VCaP (cell line): ENCODE results near the gene ANKS6.

Source experiments
- H3K27ac ChIP-seq: fragments of 450-650 bp; 2 replicates; pipeline ENCODE4 v1.5.1; 2017
- TF ChIP-seq, protein P1 (sequence below): fragments of 450-650 bp; conservative IDR thresholded peaks from 2 replicates; pipeline ENCODE4 v1.5.1; 2017; ENCODE audit warnings: mild to moderate bottlenecking, moderate library complexity

The ANKS6 gene

DNA sequence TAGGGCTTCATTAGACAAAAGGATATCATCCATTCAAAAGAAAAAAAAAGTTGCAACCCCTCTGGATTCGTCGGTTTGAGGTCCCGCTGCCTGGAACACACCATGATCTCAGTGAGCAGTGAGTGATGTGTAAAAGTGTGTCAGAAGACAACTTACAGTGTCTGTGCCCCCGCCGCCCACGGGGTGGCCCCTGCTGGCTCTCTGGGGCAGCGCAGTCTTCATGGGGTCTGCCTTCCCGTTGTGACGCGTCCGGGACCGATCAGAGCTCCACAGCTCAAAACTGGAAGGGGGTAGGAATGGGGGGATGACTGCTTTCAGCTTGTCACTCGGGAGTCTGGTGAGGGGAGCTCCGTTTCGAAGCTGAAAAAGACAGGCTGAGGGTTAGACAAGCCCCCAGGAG lies 22.6 kb downstream of the ANKS6 start:
- TF ChIP-seq, protein P1, sequence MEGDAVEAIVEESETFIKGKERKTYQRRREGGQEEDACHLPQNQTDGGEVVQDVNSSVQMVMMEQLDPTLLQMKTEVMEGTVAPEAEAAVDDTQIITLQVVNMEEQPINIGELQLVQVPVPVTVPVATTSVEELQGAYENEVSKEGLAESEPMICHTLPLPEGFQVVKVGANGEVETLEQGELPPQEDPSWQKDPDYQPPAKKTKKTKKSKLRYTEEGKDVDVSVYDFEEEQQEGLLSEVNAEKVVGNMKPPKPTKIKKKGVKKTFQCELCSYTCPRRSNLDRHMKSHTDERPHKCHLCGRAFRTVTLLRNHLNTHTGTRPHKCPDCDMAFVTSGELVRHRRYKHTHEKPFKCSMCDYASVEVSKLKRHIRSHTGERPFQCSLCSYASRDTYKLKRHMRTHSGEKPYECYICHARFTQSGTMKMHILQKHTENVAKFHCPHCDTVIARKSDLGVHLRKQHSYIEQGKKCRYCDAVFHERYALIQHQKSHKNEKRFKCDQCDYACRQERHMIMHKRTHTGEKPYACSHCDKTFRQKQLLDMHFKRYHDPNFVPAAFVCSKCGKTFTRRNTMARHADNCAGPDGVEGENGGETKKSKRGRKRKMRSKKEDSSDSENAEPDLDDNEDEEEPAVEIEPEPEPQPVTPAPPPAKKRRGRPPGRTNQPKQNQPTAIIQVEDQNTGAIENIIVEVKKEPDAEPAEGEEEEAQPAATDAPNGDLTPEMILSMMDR, result no peak
- H3K27ac ChIP-seq, result no peak overlapping the region

- TF ChIP-seq, protein P1, result no peak
- H3K27ac ChIP-seq, result no peak overlapping the region
Measured at GRCh38 chr9:98772364-98773155, 23.8 kb downstream of the ANKS6 start.

- TF ChIP-seq, protein P1, result no peak
- H3K27ac ChIP-seq, result no peak overlapping the region
Measured at GRCh38 chr9:98771209-98771874, 25.0 kb downstream of the ANKS6 start.

DNA sequence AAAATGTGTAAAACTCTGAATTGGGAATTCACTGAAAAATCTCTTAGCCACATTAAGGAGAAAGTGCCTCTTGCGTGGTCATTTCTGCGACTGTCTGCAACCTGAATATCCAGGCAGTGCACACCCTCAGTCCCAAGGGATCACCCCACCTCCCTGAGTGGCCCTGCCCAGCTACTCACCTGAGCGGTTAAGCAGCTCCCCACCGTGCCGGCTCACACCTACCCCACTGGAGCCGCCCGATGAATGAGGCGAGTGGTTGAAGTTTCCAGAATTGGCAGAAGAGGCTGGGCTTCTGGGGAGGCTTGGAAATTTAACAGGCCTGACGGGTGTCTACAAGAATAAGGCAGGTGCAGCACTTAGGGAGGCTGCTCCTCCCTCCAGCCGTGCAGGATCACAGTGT lies 25.6 kb downstream of the ANKS6 start:
- TF ChIP-seq, protein P1, result no peak
- H3K27ac ChIP-seq, result no peak overlapping the region

- no peak overlapping the region for H3K27ac ChIP-seq
- TF ChIP-seq, protein P1, result no peak
Measured at GRCh38 chr9:98768344-98768743, 28.0 kb downstream of the ANKS6 start.

DNA sequence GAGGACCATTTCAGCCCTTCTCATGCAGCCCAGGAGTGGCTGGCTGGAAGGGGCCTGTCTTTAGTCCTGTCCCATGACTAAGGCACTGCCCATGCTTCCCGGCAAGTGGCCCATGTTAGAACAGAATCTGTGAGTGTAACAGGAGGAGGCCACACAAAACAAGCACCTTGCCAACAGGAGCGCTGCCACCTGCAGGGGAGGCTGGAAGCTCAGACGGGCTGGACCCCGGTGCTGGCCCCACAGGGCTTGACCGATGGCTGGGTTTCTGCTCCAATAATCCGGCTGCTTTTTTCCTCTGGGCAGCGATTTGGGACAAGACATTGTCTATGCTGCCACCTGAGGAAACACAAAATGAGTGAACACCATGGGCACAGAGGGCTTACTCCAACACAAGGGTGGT lies 28.4 kb downstream of the ANKS6 start:
- TF ChIP-seq, protein P1, result no peak
- no peak overlapping the region for H3K27ac ChIP-seq

DNA sequence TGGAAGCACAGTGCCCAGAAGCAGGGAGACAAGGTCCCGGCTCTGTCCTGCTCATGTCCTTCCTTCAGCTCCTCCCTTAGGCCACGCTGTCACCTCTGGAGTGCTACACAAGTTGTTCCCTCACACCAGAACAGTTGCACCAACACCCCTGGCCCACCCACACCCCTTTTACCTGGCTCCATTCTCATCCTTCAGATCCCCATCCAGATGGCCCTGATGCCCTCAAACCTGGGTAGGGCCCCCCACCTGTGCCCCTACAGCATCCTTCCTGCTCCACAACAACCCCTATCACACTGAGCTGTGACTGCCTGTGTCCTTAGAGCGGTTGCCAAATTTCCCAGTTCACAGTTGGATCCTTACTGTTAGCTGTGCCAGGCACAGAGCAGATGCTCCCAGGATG lies 29.2 kb downstream of the ANKS6 start:
- TF ChIP-seq, protein P1, result no peak

More for the DNA sequence above, 29.2 kb downstream of the ANKS6 start:
- H3K27ac ChIP-seq, result no peak overlapping the region
